ENCODE measurements around the gene CCDC24. TPM values are rescaled to one million over a fixed set of nuclear protein-coding genes. Genes with fewer than 3 reads are reported as not detected.

Gene CCDC24
- total RNA-seq, 3 donors from 2014 or later (not counting 1 experiment from before 2014, with no cell fraction given), result 3.8 to 5.2 (median 3.9) TPM

DNA sequence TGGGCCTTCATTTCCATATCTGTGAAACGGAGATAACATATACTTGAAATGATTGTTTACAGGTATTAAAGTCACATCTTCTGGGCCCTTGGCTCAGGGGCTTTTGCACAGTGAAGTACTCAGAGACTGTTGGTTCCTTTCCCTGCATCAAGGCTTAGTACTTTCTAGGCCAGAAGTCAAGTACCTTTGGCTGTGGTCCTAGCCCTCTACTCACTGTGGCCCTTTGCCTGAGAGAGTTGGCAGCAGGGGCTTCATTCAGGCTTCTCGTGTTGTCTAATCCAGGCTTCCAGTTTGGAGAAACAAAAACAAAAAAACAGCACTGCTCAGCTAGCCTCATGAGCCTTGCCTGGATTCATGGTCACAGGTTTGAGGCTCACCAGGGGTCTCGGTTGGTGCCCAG lies 29.7 kb upstream of the CCDC24 start:
- Mint-ChIP-seq H3K36me3 (no peaks in the 10 kb centered on the region), H3K27ac (no peak overlapping the region), H3K4me1 (no peaks in the 10 kb centered on the region), H3K4me3 (no peak overlapping the region), H3K27me3 (ENCODE audit: low read depth in 2 of 2) (no peaks in the 10 kb centered on the region), H3K9me3 (no peaks in the 10 kb centered on the region)
- intact Hi-C loops (cut with micrococcal nuclease), result no loop called here
- no peak for DNase-seq
- no peaks in the 10 kb centered on the region for H3K4me1 ChIP-seq (ENCODE audit: control insufficient read depth, insufficient read depth, low read length)
- H3K36me3 ChIP-seq (ENCODE audit: control insufficient read depth, insufficient read depth, low read length), result peaks cover 26% of the 10 kb centered on the region
- no peak overlapping the region for H3K4me3 ChIP-seq (ENCODE audit: low read length)
- TF ChIP-seq, protein P1, sequence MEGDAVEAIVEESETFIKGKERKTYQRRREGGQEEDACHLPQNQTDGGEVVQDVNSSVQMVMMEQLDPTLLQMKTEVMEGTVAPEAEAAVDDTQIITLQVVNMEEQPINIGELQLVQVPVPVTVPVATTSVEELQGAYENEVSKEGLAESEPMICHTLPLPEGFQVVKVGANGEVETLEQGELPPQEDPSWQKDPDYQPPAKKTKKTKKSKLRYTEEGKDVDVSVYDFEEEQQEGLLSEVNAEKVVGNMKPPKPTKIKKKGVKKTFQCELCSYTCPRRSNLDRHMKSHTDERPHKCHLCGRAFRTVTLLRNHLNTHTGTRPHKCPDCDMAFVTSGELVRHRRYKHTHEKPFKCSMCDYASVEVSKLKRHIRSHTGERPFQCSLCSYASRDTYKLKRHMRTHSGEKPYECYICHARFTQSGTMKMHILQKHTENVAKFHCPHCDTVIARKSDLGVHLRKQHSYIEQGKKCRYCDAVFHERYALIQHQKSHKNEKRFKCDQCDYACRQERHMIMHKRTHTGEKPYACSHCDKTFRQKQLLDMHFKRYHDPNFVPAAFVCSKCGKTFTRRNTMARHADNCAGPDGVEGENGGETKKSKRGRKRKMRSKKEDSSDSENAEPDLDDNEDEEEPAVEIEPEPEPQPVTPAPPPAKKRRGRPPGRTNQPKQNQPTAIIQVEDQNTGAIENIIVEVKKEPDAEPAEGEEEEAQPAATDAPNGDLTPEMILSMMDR (IDR thresholded peaks at IDR 0.05), result no peak
- H3K9me3 ChIP-seq (ENCODE audit: control insufficient read depth, insufficient read depth, low read length), result no peaks in the 10 kb centered on the region
- no peak for ATAC-seq
- 92% methylated on average over 3 of the region's 3 CpGs for WGBS (ENCODE audit: insufficient coverage)
- no peak overlapping the region for H3K27ac ChIP-seq (ENCODE audit: low read length)
- H3K27me3 ChIP-seq (ENCODE audit: control insufficient read depth, insufficient read depth, low read length), result no peaks in the 10 kb centered on the region

DNA sequence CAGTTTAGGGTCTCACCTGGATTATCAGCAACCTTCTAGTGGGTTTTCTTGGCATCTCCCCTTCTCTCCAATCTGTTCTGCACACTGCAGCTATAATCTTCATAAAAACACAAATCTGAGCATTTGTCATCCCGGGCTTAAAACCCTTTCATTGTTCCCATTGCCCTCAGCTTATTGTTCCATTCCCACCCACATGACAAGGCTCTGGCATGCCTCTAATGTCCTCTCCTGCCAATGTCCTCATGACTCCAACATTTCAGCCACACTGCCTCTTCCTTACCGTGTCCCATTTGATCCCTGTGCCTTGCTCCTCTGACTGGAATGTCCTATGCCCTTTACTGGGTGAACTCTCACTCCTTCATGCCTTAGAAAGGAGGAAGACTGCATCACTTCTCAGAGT lies 29.1 kb upstream of the CCDC24 start:
- Mint-ChIP-seq H3K4me3 (no peak overlapping the region), H3K9me3 (no peaks in the 10 kb centered on the region), H3K27me3 (ENCODE audit: low read depth in 2 of 2) (no peaks in the 10 kb centered on the region), H3K36me3 (no peaks in the 10 kb centered on the region), H3K4me1 (no peaks in the 10 kb centered on the region), H3K27ac (no peak overlapping the region)
- Histone ChIP-seq H3K27ac (ENCODE audit: low read length) (no peak overlapping the region), H3K4me3 (ENCODE audit: low read length) (no peak overlapping the region), H3K4me1 (ENCODE audit: control insufficient read depth, insufficient read depth, low read length) (no peaks in the 10 kb centered on the region), H3K9me3 (ENCODE audit: control insufficient read depth, insufficient read depth, low read length) (no peaks in the 10 kb centered on the region), H3K36me3 (ENCODE audit: control insufficient read depth, insufficient read depth, low read length) (peaks cover 22% of the 10 kb centered on the region), H3K27me3 (ENCODE audit: control insufficient read depth, insufficient read depth, low read length) (no peaks in the 10 kb centered on the region)
- TF ChIP-seq, protein P1 (IDR thresholded peaks at IDR 0.05), result no peak
- DNase-seq (no peak), ATAC-seq (no peak)
- intact Hi-C loops (cut with micrococcal nuclease), result no loop called here
- WGBS (ENCODE audit: insufficient coverage), result 98% methylated on average over 2 of the region's 2 CpGs

DNA sequence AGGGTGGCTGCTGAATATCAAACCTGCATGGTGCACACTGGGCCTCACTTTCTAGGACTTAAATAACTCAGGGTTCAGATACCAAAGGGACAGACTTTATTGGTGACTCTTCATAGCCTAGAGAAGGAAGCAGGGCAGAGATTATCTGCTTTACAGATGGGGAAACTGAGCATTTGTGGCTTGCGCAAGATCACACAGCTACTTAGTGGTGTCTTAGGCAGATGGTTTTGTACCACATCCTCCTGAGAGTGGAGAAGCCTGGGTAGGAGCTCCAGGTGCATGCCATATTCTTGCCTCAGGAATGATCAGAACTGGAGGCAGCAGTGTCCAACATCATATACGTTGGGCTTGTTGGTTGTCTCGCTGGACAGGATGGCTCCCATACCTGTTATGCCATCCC lies 28.4 kb upstream of the CCDC24 start:
- Histone ChIP-seq H3K4me3 (ENCODE audit: low read length) (no peak overlapping the region), H3K27ac (ENCODE audit: low read length) (no peak overlapping the region), H3K4me1 (ENCODE audit: control insufficient read depth, insufficient read depth, low read length) (no peaks in the 10 kb centered on the region), H3K9me3 (ENCODE audit: control insufficient read depth, insufficient read depth, low read length) (no peaks in the 10 kb centered on the region), H3K27me3 (ENCODE audit: control insufficient read depth, insufficient read depth, low read length) (no peaks in the 10 kb centered on the region), H3K36me3 (ENCODE audit: control insufficient read depth, insufficient read depth, low read length) (peaks cover 16% of the 10 kb centered on the region)
- H3K36me3 Mint-ChIP-seq, result no peaks in the 10 kb centered on the region
- no peak overlapping the region for H3K27ac Mint-ChIP-seq
- 94% methylated on average over 3 of the region's 3 CpGs for WGBS (ENCODE audit: insufficient coverage)
- TF ChIP-seq, protein P1 (IDR thresholded peaks at IDR 0.05), result no peak
- H3K27me3 Mint-ChIP-seq (ENCODE audit: low read depth in 2 of 2), result no peaks in the 10 kb centered on the region
- no peak overlapping the region for H3K4me3 Mint-ChIP-seq
- ATAC-seq (no peak), DNase-seq (no peak)
- no peaks in the 10 kb centered on the region for H3K4me1 Mint-ChIP-seq
- intact Hi-C loops (cut with micrococcal nuclease), result no loop called here
- H3K9me3 Mint-ChIP-seq, result no peaks in the 10 kb centered on the region

DNA sequence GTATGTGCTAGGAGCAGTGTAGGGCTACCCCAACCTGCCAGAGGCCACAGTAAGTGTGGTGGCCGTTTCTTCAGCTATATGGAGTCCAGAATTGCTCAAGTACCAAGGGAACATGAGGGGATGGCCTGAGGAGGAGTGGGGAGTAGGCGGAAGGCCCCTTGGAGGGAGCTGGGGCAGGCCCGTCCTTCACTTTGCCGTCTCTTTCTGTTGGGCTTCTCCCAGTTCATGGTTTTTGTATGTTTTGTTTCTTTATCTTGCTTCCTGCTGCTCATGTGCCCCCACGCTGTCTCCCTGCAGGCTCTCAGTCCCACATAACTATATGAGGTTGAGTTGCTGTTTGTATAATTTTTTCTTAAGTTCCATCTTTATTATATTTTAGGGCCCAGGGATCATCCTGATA lies 27.5 kb upstream of the CCDC24 start:
- no peaks in the 10 kb centered on the region for H3K4me1 ChIP-seq (ENCODE audit: control insufficient read depth, insufficient read depth, low read length)
- H3K27me3 ChIP-seq (ENCODE audit: control insufficient read depth, insufficient read depth, low read length), result no peaks in the 10 kb centered on the region
- H3K4me3 ChIP-seq (ENCODE audit: low read length), result no peak overlapping the region
- no peak for ATAC-seq
- no peak overlapping the region for H3K27ac Mint-ChIP-seq
- TF ChIP-seq, protein P1 (IDR thresholded peaks at IDR 0.05), result no peak
- intact Hi-C loops (cut with micrococcal nuclease), result no loop called here
- no peaks in the 10 kb centered on the region for H3K9me3 Mint-ChIP-seq
- 92% methylated on average over 4 of the region's 5 CpGs for WGBS (ENCODE audit: insufficient coverage)
- DNase-seq, result no peak
- H3K9me3 ChIP-seq (ENCODE audit: control insufficient read depth, insufficient read depth, low read length), result no peaks in the 10 kb centered on the region
- H3K27ac ChIP-seq (ENCODE audit: low read length), result no peak overlapping the region
- H3K4me1 Mint-ChIP-seq, result no peaks in the 10 kb centered on the region
- H3K36me3 Mint-ChIP-seq, result no peaks in the 10 kb centered on the region
- H3K4me3 Mint-ChIP-seq, result no peak overlapping the region
- H3K27me3 Mint-ChIP-seq (ENCODE audit: low read depth in 2 of 2), result no peaks in the 10 kb centered on the region
- H3K36me3 ChIP-seq (ENCODE audit: control insufficient read depth, insufficient read depth, low read length), result peaks cover 12% of the 10 kb centered on the region
